ENCODE results near the gene CAMTA1. TPM values are rescaled to one million over a fixed set of nuclear protein-coding genes. Genes with fewer than 3 reads are reported as not detected.

CAMTA1 gene
- total and polyA plus RNA-seq, 8 donors: 13.0 to 54.2 (median 23.6) TPM

- Histone ChIP-seq H3K27ac (no peak overlapping the region), H3K36me3 (no peaks in the 10 kb centered on the region), H3K27me3 (no peaks in the 10 kb centered on the region), H3K4me1 (no peaks in the 10 kb centered on the region), H3K4me3 (no peak overlapping the region), H3K9me3 (no peaks in the 10 kb centered on the region)
- ATAC-seq: no peak
- DNase-seq: no peak
- WGBS, 2 donors: 52 to 54% methylated on average over 6 of the region's 6 CpGs
- no peak for TF ChIP-seq CTCF (IDR thresholded peaks at IDR 0.05)
- intact Hi-C loops (cut with DNase I): loop anchor here in 2 of 3 donors (2.0 to 5.0 kb wide), 3 partner anchors 86 to 241 kb away; no protein-coding TSS in a partner anchor
- no peak for FAIRE-seq
Observed at GRCh38 chr1:7666249-7666648, 881.0 kb downstream of the CAMTA1 start.

- no peak for FAIRE-seq
- TF ChIP-seq CTCF (IDR thresholded peaks at IDR 0.05): no peak
- WGBS, 2 donors: 65 to 71% methylated on average over 11 of the region's 11 CpGs
- intact Hi-C loops (cut with DNase I): loop anchor here in 2 of 3 donors (2.0 to 5.0 kb wide), 3 partner anchors 85 to 240 kb away; no protein-coding TSS in a partner anchor
- no peak overlapping the region for H3K27ac ChIP-seq
- no peaks in the 10 kb centered on the region for H3K27me3 ChIP-seq
- no peaks in the 10 kb centered on the region for H3K36me3 ChIP-seq
- H3K9me3 ChIP-seq: no peaks in the 10 kb centered on the region
- peak in 1 of 6 donors; percentile 54 for DNase-seq
- H3K4me3 ChIP-seq: no peak overlapping the region
- H3K4me1 ChIP-seq: no peaks in the 10 kb centered on the region
- ATAC-seq: no peak
Observed at GRCh38 chr1:7667159-7667558, 881.9 kb downstream of the CAMTA1 start.

GRCh38 chr1:7667625-7668218, 882.5 kb downstream of the CAMTA1 start:
- WGBS, 2 donors: 19 to 20% methylated on average over 11 of the region's 11 CpGs
- ATAC-seq (peak; percentile 81 to 96 (median 92)), DNase-seq (peak; percentile 76 to 99 (median 93)), FAIRE-seq (no peak)
- peak; percentile 99 to 100 (median 100) for TF ChIP-seq CTCF (IDR thresholded peaks at IDR 0.05)
- intact Hi-C loops (cut with DNase I): loop anchor here in 2 of 3 donors (2.0 to 5.0 kb wide), 3 partner anchors 85 to 240 kb away; no protein-coding TSS in a partner anchor
- Histone ChIP-seq H3K36me3 (no peaks in the 10 kb centered on the region), H3K4me3 (no peak overlapping the region), H3K27me3 (no peaks in the 10 kb centered on the region), H3K27ac (peak overlapping the region in 1 of 4 donors; percentile 22), H3K9me3 (no peaks in the 10 kb centered on the region), H3K4me1 (no peaks in the 10 kb centered on the region)

- Histone ChIP-seq H3K36me3 (no peaks in the 10 kb centered on the region), H3K27ac (no peak overlapping the region), H3K4me3 (peak overlapping the region in 1 of 4 donors; percentile 18), H3K9me3 (no peaks in the 10 kb centered on the region), H3K27me3 (no peaks in the 10 kb centered on the region), H3K4me1 (no peaks in the 10 kb centered on the region)
- ATAC-seq: peak; percentile 51 to 83 (median 76)
- intact Hi-C loops (cut with DNase I): loop anchor here in 2 of 3 donors (5.0 to 10.0 kb wide), 3 partner anchors 83 to 675 kb away; no protein-coding TSS in a partner anchor
- WGBS, 2 donors: 9 to 10% methylated on average over 17 to 19 of the region's 19 CpGs
- peak; percentile 55 to 76 (median 66) for TF ChIP-seq CTCF (IDR thresholded peaks at IDR 0.05)
- FAIRE-seq: no peak
- DNase-seq: peak; percentile 34 to 77 (median 56)
Observed at GRCh38 chr1:7669559-7670311, 884.5 kb downstream of the CAMTA1 start.
